DND-41 (cell line): ENCODE data around the gene KRT7.

Source experiments
- EZH2 ChIP-seq: IDR thresholded peaks from 3 replicates; pipeline ENCODE4 v1.6.1; 2012; ENCODE audit warnings: borderline replicate concordance, low read depth, mild to moderate bottlenecking, moderate library complexity, low read length, inconsistent platforms; ENCODE audit not compliant: severe bottlenecking
- TF ChIP-seq, protein P1 (sequence below): IDR thresholded peaks from 2 replicates; pipeline ENCODE4 v1.5.1; 2012; ENCODE audit warnings: borderline replicate concordance, low read length, moderate library complexity, mild to moderate bottlenecking; ENCODE audit not compliant: poor library complexity, severe bottlenecking; ENCODE audit errors: extremely low read depth

GRCh38 chr12:52226446-52226845, 6.6 kb upstream of the KRT7 start:
- TF ChIP-seq, protein P1, sequence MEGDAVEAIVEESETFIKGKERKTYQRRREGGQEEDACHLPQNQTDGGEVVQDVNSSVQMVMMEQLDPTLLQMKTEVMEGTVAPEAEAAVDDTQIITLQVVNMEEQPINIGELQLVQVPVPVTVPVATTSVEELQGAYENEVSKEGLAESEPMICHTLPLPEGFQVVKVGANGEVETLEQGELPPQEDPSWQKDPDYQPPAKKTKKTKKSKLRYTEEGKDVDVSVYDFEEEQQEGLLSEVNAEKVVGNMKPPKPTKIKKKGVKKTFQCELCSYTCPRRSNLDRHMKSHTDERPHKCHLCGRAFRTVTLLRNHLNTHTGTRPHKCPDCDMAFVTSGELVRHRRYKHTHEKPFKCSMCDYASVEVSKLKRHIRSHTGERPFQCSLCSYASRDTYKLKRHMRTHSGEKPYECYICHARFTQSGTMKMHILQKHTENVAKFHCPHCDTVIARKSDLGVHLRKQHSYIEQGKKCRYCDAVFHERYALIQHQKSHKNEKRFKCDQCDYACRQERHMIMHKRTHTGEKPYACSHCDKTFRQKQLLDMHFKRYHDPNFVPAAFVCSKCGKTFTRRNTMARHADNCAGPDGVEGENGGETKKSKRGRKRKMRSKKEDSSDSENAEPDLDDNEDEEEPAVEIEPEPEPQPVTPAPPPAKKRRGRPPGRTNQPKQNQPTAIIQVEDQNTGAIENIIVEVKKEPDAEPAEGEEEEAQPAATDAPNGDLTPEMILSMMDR: no peak
- TF ChIP-seq EZH2: no peak
